Erythroblast (primary cell): Measurements from ENCODE around the gene CACNA1F.

ENCODE experiments used
- DNase-seq, 2 experiments: peaks; one replicate each; lab custom pipeline; 2025; lab: John Stamatoyannopoulos, UW
- GATA1 ChIP-seq: IDR thresholded peaks from 2 replicates; pipeline ENCODE4 v1.6.1; 2011; ENCODE audit warnings: low read depth, mild to moderate bottlenecking, control low read depth, low read length, moderate library complexity
- POLR2A ChIP-seq: IDR thresholded peaks from 2 replicates; pipeline ENCODE4 v1.6.1; 2011; ENCODE audit warnings: mild to moderate bottlenecking, low read length

CACNA1F gene

GRCh38 chrX:49228185-49228584, 5.0 kb downstream of the CACNA1F start:
- DNase-seq = no peak
- TF ChIP-seq POLR2A (no peak), GATA1 (no peak)

DNA sequence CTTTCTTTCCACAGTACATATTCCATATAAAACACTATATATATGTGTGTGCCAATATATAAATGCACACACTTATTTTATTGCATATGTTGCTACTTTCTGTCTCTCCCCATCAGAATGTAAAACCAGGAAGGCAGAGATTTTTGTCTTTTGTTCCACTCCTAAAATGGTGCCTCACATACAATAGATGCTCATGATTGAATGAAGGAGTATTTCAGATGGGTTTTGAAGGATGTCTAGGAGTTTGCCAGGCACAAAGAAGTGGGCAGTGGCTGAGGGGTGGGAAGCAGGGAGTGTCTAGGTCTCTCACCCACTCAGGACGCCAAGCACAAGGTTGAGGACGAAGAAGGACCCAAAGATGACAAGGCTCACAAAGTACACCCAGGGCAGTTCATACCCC, 5.4 kb downstream of the CACNA1F start:
- no peak for TF ChIP-seq GATA1
- DNase-seq = no peak

DNA sequence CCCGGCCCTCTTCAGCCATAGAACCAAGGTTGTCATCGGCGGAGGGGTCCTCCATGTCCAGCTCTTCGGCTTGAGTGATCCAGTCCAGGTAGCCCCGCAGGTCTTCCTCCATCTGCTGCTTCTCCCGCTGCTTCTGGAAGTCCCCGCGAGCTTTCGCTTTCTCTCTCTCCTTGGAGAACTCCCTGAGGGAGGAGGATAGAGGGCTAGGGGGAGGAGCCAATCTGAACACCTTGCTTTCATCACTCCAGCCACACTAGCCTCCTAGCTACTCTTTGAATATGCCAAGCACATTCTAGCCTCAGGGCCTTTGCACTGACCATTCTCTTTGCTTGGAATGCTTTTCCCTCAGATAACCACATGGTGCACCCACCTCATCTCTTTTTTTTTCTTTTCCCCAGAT, 6.2 kb downstream of the CACNA1F start:
- no peak for DNase-seq
- no peak for TF ChIP-seq POLR2A
- no peak for TF ChIP-seq GATA1

- no peak for DNase-seq
- TF ChIP-seq GATA1 (no peak), POLR2A (no peak)
Measured at GRCh38 chrX:49225858-49226257, 7.3 kb downstream of the CACNA1F start.

DNA sequence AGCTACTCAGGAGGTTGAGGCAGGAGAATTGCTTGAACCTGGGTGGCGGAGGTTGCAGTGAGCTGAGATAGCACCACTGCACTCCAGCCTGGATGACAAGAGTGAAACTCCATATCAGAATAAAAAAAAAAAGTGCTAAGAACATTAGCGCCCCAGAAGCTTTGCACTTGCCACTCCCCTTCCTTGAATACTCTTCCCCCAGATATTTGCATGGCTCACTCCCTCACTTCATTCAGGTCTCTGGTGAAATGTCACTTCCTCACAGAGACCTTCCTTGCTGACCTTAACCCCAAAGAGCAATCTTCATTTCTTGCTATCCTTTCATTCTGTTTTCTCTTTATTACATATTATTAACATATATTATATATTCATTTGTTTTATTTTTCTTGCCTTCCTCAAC, 11.3 kb downstream of the CACNA1F start:
- TF ChIP-seq POLR2A = no peak
- TF ChIP-seq GATA1 = no peak
- no peak for DNase-seq

DNA sequence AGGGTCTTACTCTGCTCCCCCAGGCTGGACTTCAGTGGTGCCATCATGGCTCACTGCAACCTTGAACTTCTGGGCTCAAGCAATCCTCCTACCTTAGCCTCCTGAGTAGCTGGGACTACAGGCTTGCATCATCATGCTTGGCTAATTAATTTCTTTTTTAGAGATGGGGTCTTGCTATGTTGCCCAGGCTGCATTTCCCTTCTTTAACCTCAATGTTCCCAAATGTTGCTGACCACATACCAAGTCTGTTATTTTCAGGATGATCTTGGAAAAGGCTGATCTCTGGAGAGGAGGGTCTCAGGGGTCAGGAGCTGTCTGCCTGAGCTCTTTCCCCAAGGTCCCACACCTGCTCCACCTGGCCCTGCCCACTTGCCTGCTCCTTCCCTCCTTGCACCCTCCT, 13.0 kb downstream of the CACNA1F start:
- no peak for DNase-seq
- no peak for TF ChIP-seq GATA1
- TF ChIP-seq POLR2A = no peak

DNA sequence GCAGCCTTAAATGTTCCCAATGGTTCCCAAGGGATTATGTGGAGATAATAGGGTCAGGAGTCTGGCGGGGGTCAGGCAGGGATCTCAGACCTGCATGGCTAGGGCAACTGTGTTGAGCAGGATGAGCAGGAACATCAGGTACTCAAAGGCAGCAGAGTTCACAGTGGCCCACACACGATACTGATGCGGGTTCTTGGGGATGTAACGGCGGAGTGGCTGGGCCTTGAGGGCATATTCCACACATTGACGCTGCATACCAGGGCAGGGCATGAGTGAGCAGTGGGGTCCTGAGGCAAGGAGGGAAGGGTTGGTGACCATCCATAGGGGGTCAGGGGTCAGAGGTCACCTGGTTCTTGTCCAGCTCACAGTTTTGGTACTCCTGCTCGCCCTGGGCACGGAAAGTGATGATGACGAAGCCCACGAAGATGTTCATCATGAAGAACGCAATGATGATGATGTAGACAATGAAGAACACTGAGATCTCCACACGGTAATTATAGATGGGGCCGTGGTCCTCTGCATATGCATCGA, 18.1 kb downstream of the CACNA1F start:
- no peak for DNase-seq
- TF ChIP-seq GATA1 (no peak), POLR2A (no peak)

DNA sequence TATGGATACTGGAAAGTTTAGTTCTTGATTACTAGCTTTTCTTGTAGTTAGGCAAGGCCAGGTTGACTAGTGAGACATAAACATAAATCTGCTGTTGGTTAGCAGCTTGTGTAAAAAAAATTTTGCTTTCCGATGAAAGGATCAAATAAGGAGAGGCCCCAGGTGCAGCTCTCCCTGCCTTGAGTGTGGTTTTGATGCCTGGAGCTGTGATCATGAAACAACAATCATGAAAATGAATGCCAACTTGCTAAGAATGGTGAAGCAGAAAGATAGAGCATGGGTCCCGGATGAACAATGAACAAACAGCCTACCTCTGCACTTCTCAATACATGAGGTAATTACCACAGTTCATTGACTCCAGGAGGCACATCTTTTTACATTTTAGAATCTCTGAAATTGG, 18.7 kb downstream of the CACNA1F start:
- TF ChIP-seq GATA1 (no peak), POLR2A (no peak)
- DNase-seq = no peak

DNA sequence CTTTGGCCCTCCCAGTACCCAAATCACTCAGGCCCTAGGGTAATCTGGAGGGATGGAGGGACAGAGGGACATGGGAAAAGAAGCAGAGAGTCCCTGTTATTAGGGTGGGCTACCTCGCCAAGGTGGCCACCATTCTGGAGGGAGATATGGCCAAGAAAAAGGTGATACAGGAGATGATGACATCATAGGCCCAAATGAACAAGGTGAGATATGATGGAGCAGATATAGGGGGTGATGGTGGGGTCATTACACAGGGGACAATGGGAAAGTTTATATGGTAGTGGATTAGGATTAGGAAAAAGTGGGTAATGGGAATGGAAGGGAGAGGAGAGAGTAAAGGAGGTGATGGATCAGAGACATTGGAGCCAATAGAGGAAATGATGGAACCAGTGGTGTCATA, 20.3 kb downstream of the CACNA1F start:
- TF ChIP-seq GATA1 (no peak), POLR2A (no peak)

GRCh38 chrX:49212209-49212608, 20.9 kb downstream of the CACNA1F start:
- TF ChIP-seq POLR2A (no peak), GATA1 (no peak)
- DNase-seq = no peak

More for the DNA sequence above, 20.3 kb downstream of the CACNA1F start:
- DNase-seq = no peak

- TF ChIP-seq GATA1 (no peak), POLR2A (no peak)
- DNase-seq = no peak
Measured at GRCh38 chrX:49211074-49211473, 22.1 kb downstream of the CACNA1F start.

DNA sequence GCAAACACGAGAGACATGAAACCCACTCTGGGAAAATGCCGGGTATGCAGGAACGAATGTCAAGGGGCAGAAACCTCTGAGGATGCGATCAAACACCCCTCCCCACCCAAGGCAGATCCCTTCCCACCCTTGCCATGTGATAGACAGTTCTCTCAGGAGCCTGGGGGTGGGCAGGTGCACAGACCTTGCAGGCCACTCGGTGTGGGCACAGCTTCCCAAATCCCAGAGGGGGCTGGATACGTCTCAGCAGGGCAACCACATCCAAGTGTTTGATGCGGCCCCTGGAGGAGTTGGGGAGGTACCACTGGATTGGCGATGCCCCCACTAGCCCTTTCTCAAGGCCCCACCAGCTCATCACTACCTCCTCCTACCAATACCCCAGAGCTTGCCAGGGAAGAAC, 22.7 kb downstream of the CACNA1F start:
- DNase-seq = no peak
- TF ChIP-seq GATA1 (no peak), POLR2A (no peak)

DNA sequence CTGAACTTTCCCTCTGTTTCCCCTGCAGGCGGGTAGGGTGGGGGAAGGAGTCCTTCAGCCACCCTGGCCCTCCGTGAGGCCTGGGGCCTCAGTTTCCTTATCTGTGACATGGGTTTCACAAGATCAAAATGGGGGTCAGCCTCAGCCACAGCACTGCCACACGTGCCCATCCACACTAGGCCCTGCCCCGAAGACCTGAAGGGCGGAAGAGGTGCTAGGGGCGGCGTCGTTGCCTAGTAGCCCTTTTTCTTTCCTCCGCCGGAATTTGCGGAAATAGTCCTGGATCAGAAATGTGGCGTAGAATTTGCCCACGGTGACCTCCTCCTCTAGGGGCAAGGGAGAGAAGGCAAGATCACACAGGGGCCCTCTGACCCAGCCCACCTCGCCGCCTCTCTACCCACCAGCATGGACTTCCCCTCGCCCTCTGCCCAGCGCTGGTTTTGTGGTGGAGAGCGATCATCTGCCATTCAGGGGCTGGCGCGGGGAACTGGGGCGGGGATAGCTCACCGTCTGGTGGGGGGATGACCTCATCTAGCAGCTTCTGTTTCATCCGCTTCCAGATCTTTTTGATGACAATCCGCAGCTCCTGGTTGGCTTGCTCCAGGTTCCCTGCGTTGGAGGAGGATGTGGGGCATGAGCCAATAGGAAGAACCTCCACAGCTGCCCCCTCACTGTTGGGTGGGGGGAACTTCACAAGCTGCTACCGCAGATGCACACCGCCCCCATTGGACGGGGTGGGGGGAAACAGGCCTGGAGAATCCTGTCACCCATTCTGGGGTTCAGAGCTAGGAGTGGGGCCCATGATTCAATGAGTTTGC, 23.5 kb downstream of the CACNA1F start:
- TF ChIP-seq POLR2A (no peak), GATA1 (no peak)
- DNase-seq = no peak

DNA sequence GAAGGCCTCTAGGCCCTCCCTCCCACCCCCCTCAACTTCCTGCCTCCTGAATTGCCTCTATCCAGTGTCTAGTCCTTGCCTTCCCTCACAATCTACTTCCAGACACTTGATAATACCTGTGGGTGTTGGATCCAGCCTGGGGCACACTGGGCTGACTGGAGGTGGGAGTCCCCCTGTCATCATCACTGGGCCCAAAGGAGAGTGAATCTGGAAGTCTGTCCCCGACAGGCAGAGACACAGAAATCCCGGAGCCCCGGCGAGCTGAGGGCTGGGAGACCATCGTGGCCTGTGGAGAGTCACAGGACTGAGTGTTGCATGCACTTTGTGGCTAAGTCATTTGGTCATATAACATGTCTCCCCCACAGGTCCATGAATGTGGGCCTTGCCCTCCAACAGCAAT, 24.7 kb downstream of the CACNA1F start:
- TF ChIP-seq GATA1 (no peak), POLR2A (no peak)
- DNase-seq = no peak

DNA sequence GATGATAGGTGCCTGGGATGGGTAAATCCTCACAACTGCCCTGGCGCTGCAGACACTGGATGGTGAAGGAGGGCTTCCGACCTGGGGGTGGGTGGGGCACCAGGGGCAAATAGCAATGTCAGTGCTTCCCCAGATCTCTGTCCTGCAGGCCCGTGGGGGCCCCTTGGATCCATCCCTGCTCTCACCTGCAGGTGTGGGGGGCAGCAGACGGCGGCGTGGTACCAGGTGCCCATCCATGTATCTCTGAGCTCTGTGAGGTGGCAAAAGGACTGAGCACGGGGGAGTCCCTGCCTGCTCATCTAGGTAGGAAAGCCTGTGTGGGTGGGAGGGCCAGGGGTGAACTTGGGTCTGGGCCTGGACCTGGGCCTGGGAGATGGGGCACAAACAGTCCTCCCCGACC, 26.6 kb downstream of the CACNA1F start:
- no peak for DNase-seq
- no peak for TF ChIP-seq POLR2A
- TF ChIP-seq GATA1 = no peak
